GM23338 (cell line): ENCODE data around the gene KLF2. TPM values are rescaled to one million over a fixed set of nuclear protein-coding genes. Genes with fewer than 3 reads are reported as not detected.

ENCODE experiments used
- ATAC-seq: fragments of 200-7000 bp; cut with Tn5 transposase; 3 replicates; pipeline ENCODE4 v1.9.1; 2020
- DNase-seq: peaks from one replicate; pipeline ENCODE4 v3.0.0-alpha.2; 2015; ENCODE audit warnings: low spot score
- H2AFZ ChIP-seq: fragments of 200-600 bp; sonication (generic); 2 replicates; pipeline ENCODE4 v1.8.0; 2016; ENCODE audit warnings: antibody characterized with exemption, mild to moderate bottlenecking, moderate library complexity
- H3F3A ChIP-seq: fragments of 200-600 bp; sonication (generic); replicated peaks from 2 replicates; pipeline ENCODE4 v1.8.0; 2017; ENCODE audit warnings: antibody characterized with exemption, mixed run types, low read depth
- H3K27ac ChIP-seq: fragments of 200-600 bp; sonication (generic); 2 replicates; pipeline ENCODE4 v1.6.1; 2016; ENCODE audit warnings: low read depth
- H3K27me3 ChIP-seq: fragments of 200-600 bp; sonication (generic); 2 replicates; pipeline ENCODE4 v1.8.0; 2016; ENCODE audit warnings: mild to moderate bottlenecking, mixed run types, moderate library complexity; ENCODE audit not compliant: insufficient read depth
- H3K36me3 ChIP-seq: fragments of 200-600 bp; sonication (generic); 2 replicates; pipeline ENCODE4 v1.8.0; 2016; ENCODE audit warnings: mild to moderate bottlenecking; ENCODE audit not compliant: insufficient read depth
- H3K4me1 ChIP-seq: fragments of 200-600 bp; sonication (generic); 2 replicates; pipeline ENCODE4 v1.8.0; 2016; ENCODE audit warnings: mild to moderate bottlenecking, moderate library complexity; ENCODE audit not compliant: insufficient read depth
- H3K4me2 ChIP-seq: fragments of 200-600 bp; sonication (generic); 2 replicates; pipeline ENCODE4 v1.7.1; 2017; ENCODE audit warnings: mixed run types
- H3K4me3 ChIP-seq: fragments of 200-600 bp; sonication (generic); 2 replicates; pipeline ENCODE4 v1.6.1; 2016; ENCODE audit warnings: mixed run types
- H3K79me2 ChIP-seq: fragments of 200-600 bp; sonication (generic); replicated peaks from 2 replicates; pipeline ENCODE4 v1.8.0; 2017; ENCODE audit warnings: mild to moderate bottlenecking; ENCODE audit not compliant: insufficient read depth
- H3K9me2 ChIP-seq: fragments of 200-600 bp; sonication (generic); 2 replicates; pipeline ENCODE4 v1.8.0; 2017; ENCODE audit not compliant: insufficient read depth
- H4K20me1 ChIP-seq: fragments of 200-600 bp; sonication (generic); replicated peaks from 2 replicates; pipeline ENCODE4 v1.8.0; 2017; ENCODE audit warnings: mild to moderate bottlenecking; ENCODE audit not compliant: insufficient read depth
- H3K27ac Mint-ChIP-seq: 2 replicates; pipeline ENCODE4 v1.8.0; 2020; ENCODE audit warnings: inconsistent platforms, mild to moderate bottlenecking, moderate library complexity, mixed read lengths
- H3K27me3 Mint-ChIP-seq: 3 replicates; pipeline ENCODE4 v1.8.0; 2022; ENCODE audit warnings: low read depth, mild to moderate bottlenecking, moderate library complexity, mixed read lengths, inconsistent platforms; ENCODE audit not compliant: insufficient read depth, poor library complexity
- H3K36me3 Mint-ChIP-seq: 3 replicates; pipeline ENCODE4 v1.8.0; 2021; ENCODE audit warnings: low read depth, mild to moderate bottlenecking, inconsistent platforms, moderate library complexity, mixed read lengths
- H3K4me1 Mint-ChIP-seq: 3 replicates; pipeline ENCODE4 v1.8.0; 2020; ENCODE audit warnings: mild to moderate bottlenecking, inconsistent platforms, mixed read lengths
- H3K4me3 Mint-ChIP-seq: 3 replicates; pipeline ENCODE4 v1.8.0; 2021; ENCODE audit warnings: moderate library complexity, mild to moderate bottlenecking, inconsistent platforms, mixed read lengths
- H3K9me3 Mint-ChIP-seq: 3 replicates; pipeline ENCODE4 v1.8.0; 2020; ENCODE audit warnings: moderate library complexity, mild to moderate bottlenecking, inconsistent platforms, mixed read lengths
- CREB1 ChIP-seq: fragments of 250-450 bp; sonication (Bioruptor Pico); IDR thresholded peaks from 2 replicates; pipeline ENCODE4 v1.5.0; 2020; ENCODE audit warnings: low read depth, mild to moderate bottlenecking, moderate library complexity
- EZH2 ChIP-seq: fragments of 200-600 bp; sonication (generic); IDR thresholded peaks from one replicate; pipeline ENCODE4 v1.8.0; 2017; ENCODE audit warnings: antibody characterized with exemption, mild to moderate bottlenecking, low read depth; ENCODE audit not compliant: unreplicated experiment
- EZH2phosphoT487 ChIP-seq: fragments of 200-600 bp; sonication (generic); IDR thresholded peaks from one replicate; pipeline ENCODE4 v1.8.1; 2018; ENCODE audit warnings: antibody characterized with exemption; ENCODE audit not compliant: unreplicated experiment
- JUNB ChIP-seq: IDR thresholded peaks from one replicate; pipeline ENCODE4 v1.6.1; 2016; ENCODE audit warnings: antibody characterized with exemption; ENCODE audit not compliant: unreplicated experiment
- NANOG ChIP-seq: IDR thresholded peaks from 2 replicates; pipeline ENCODE4 v1.6.1; 2016; ENCODE audit warnings: antibody characterized with exemption, borderline replicate concordance
- POLR2AphosphoS5 ChIP-seq: IDR thresholded peaks from 2 replicates; pipeline ENCODE4 v1.6.1; 2016; ENCODE audit warnings: antibody characterized with exemption, low read depth
- STAT1 ChIP-seq: IDR thresholded peaks from one replicate; pipeline ENCODE4 v1.6.1; 2016; ENCODE audit warnings: antibody characterized with exemption; ENCODE audit not compliant: unreplicated experiment
- ZNF114 ChIP-seq: fragments of 250-450 bp; sonication (Bioruptor Pico); IDR thresholded peaks from 2 replicates; pipeline ENCODE4 v1.5.0; 2020; ENCODE audit warnings: mild to moderate bottlenecking, moderate library complexity
- ZNF331 ChIP-seq: fragments of 250-450 bp; sonication (Bioruptor Pico); IDR thresholded peaks from 2 replicates; pipeline ENCODE4 v1.5.0; 2020; ENCODE audit warnings: low read depth, mild to moderate bottlenecking, moderate library complexity
- polyA plus RNA-seq: library from polyadenylated mRNA; unstranded; fragments of >200 nt; fragmentation: Nextera tagmentation; extraction: Ambion mirVana; gene quantifications from 2 replicates; pipeline ENCODE4 v1.2.1, GENCODE V29; 2016
- total RNA-seq: library from RNA; depleted of rRNA; stranded (reverse); fragments of >200 nt; shearing (Covaris generic); gene quantifications from 2 replicates; pipeline ENCODE4 v1.2.3, GENCODE V29; 2014
- TF ChIP-seq, protein P1 (sequence below): IDR thresholded peaks from one replicate; pipeline ENCODE4 v1.6.1; 2018; ENCODE audit warnings: antibody characterized with exemption; ENCODE audit not compliant: unreplicated experiment
- TF ChIP-seq, protein P2 (sequence below): IDR thresholded peaks from 2 replicates; pipeline ENCODE4 v1.6.1; 2016; ENCODE audit warnings: antibody characterized with exemption
- TF ChIP-seq, protein P3 (sequence below): fragments of 250-450 bp; sonication (Bioruptor Pico); IDR thresholded peaks from 2 replicates; pipeline ENCODE4 v1.5.0; 2020; ENCODE audit warnings: mild to moderate bottlenecking, moderate library complexity
- TF ChIP-seq, protein P4 (sequence below), 2 experiments: fragments of 200-600 bp in 1 of 2; sonication (generic) in 1 of 2; conservative IDR thresholded peaks; 2 replicates each; pipeline versions ENCODE4 v1.5.1 to v1.6.1; 2016 to 2017; ENCODE audit warnings: antibody characterized with exemption in 2 of 2, low read depth in 2 of 2, mild to moderate bottlenecking in 2 of 2, moderate library complexity in 1 of 2

The KLF2 gene
- total and polyA plus RNA-seq, 2 experiments from 2014 or later = 0.90 TPM; not detected in 1

DNA sequence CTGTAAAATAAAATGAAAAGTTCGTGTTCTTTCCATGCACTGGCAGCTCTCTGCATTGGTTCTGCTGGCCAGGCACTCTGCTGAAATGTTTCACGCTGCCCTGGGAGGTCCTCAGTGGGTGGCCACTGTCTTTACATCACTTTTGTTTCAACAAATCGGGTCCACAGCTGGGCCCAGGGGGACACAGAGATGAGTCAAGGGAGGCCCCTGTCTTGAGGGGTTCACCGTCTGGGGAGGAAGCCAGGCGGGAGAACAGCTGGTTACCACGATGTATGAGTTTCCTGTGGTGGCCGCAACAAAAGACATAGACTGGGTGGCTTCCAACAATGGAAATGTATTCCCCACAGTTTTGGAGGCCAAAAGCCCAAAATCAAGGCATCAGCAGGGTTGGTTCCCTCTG is 5.1 kb upstream of the KLF2 start:
- H3K9me3 Mint-ChIP-seq = no peaks in the 10 kb centered on the region; the same call in 2 of the 3 replicates
- ATAC-seq (peak; percentile 23; the same call in 2 of the 3 replicates), DNase-seq (no peak)
- no peak overlapping the region for H3K27ac ChIP-seq
- H3K27me3 Mint-ChIP-seq = peaks cover 26% of the 10 kb centered on the region
- no peaks in the 10 kb centered on the region for H3K4me1 Mint-ChIP-seq
- H3F3A ChIP-seq = no peaks in the 10 kb centered on the region
- no peak overlapping the region for H3K4me2 ChIP-seq
- no peaks in the 10 kb centered on the region for H3K9me2 ChIP-seq
- H3K36me3 Mint-ChIP-seq = no peaks in the 10 kb centered on the region
- no peaks in the 10 kb centered on the region for H3K36me3 ChIP-seq
- H4K20me1 ChIP-seq = no peaks in the 10 kb centered on the region
- H2AFZ ChIP-seq = no peak overlapping the region
- peaks cover 24% of the 10 kb centered on the region for H3K27me3 ChIP-seq
- no peak overlapping the region for H3K4me3 Mint-ChIP-seq
- TF ChIP-seq, protein P1, sequence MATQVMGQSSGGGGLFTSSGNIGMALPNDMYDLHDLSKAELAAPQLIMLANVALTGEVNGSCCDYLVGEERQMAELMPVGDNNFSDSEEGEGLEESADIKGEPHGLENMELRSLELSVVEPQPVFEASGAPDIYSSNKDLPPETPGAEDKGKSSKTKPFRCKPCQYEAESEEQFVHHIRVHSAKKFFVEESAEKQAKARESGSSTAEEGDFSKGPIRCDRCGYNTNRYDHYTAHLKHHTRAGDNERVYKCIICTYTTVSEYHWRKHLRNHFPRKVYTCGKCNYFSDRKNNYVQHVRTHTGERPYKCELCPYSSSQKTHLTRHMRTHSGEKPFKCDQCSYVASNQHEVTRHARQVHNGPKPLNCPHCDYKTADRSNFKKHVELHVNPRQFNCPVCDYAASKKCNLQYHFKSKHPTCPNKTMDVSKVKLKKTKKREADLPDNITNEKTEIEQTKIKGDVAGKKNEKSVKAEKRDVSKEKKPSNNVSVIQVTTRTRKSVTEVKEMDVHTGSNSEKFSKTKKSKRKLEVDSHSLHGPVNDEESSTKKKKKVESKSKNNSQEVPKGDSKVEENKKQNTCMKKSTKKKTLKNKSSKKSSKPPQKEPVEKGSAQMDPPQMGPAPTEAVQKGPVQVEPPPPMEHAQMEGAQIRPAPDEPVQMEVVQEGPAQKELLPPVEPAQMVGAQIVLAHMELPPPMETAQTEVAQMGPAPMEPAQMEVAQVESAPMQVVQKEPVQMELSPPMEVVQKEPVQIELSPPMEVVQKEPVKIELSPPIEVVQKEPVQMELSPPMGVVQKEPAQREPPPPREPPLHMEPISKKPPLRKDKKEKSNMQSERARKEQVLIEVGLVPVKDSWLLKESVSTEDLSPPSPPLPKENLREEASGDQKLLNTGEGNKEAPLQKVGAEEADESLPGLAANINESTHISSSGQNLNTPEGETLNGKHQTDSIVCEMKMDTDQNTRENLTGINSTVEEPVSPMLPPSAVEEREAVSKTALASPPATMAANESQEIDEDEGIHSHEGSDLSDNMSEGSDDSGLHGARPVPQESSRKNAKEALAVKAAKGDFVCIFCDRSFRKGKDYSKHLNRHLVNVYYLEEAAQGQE = no peak
- no peak for TF ChIP-seq POLR2AphosphoS5
- TF ChIP-seq CREB1 (CRISPR knock-in tag) = no peak
- no peak for TF ChIP-seq ZNF114 (CRISPR knock-in tag)
- TF ChIP-seq NANOG = no peak
- TF ChIP-seq JUNB = no peak
- no peak for TF ChIP-seq EZH2phosphoT487
- TF ChIP-seq, protein P2, sequence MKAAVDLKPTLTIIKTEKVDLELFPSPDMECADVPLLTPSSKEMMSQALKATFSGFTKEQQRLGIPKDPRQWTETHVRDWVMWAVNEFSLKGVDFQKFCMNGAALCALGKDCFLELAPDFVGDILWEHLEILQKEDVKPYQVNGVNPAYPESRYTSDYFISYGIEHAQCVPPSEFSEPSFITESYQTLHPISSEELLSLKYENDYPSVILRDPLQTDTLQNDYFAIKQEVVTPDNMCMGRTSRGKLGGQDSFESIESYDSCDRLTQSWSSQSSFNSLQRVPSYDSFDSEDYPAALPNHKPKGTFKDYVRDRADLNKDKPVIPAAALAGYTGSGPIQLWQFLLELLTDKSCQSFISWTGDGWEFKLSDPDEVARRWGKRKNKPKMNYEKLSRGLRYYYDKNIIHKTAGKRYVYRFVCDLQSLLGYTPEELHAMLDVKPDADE = no peak
- TF ChIP-seq STAT1 = no peak
- no peak for TF ChIP-seq ZNF331 (CRISPR knock-in tag)
- no peak for TF ChIP-seq EZH2
- TF ChIP-seq, protein P3, sequence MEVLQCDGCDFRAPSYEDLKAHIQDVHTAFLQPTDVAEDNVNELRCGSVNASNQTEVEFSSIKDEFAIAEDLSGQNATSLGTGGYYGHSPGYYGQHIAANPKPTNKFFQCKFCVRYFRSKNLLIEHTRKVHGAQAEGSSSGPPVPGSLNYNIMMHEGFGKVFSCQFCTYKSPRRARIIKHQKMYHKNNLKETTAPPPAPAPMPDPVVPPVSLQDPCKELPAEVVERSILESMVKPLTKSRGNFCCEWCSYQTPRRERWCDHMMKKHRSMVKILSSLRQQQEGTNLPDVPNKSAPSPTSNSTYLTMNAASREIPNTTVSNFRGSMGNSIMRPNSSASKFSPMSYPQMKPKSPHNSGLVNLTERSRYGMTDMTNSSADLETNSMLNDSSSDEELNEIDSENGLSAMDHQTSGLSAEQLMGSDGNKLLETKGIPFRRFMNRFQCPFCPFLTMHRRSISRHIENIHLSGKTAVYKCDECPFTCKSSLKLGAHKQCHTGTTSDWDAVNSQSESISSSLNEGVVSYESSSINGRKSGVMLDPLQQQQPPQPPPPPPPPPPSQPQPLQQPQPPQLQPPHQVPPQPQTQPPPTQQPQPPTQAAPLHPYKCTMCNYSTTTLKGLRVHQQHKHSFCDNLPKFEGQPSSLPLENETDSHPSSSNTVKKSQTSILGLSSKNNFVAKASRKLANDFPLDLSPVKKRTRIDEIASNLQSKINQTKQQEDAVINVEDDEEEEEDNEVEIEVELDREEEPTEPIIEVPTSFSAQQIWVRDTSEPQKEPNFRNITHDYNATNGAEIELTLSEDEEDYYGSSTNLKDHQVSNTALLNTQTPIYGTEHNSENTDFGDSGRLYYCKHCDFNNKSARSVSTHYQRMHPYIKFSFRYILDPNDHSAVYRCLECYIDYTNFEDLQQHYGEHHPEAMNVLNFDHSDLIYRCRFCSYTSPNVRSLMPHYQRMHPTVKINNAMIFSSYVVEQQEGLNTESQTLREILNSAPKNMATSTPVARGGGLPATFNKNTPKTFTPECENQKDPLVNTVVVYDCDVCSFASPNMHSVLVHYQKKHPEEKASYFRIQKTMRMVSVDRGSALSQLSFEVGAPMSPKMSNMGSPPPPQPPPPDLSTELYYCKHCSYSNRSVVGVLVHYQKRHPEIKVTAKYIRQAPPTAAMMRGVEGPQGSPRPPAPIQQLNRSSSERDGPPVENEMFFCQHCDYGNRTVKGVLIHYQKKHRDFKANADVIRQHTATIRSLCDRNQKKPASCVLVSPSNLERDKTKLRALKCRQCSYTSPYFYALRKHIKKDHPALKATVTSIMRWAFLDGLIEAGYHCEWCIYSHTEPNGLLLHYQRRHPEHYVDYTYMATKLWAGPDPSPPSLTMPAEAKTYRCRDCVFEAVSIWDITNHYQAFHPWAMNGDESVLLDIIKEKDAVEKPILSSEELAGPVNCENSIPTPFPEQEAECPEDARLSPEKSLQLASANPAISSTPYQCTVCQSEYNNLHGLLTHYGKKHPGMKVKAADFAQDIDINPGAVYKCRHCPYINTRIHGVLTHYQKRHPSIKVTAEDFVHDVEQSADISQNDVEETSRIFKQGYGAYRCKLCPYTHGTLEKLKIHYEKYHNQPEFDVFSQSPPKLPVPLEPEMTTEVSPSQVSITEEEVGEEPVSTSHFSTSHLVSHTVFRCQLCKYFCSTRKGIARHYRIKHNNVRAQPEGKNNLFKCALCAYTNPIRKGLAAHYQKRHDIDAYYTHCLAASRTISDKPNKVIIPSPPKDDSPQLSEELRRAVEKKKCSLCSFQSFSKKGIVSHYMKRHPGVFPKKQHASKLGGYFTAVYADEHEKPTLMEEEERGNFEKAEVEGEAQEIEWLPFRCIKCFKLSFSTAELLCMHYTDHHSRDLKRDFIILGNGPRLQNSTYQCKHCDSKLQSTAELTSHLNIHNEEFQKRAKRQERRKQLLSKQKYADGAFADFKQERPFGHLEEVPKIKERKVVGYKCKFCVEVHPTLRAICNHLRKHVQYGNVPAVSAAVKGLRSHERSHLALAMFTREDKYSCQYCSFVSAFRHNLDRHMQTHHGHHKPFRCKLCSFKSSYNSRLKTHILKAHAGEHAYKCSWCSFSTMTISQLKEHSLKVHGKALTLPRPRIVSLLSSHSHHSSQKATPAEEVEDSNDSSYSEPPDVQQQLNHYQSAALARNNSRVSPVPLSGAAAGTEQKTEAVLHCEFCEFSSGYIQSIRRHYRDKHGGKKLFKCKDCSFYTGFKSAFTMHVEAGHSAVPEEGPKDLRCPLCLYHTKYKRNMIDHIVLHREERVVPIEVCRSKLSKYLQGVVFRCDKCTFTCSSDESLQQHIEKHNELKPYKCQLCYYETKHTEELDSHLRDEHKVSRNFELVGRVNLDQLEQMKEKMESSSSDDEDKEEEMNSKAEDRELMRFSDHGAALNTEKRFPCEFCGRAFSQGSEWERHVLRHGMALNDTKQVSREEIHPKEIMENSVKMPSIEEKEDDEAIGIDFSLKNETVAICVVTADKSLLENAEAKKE (CRISPR knock-in tag) = no peak
- TF ChIP-seq, protein P4, sequence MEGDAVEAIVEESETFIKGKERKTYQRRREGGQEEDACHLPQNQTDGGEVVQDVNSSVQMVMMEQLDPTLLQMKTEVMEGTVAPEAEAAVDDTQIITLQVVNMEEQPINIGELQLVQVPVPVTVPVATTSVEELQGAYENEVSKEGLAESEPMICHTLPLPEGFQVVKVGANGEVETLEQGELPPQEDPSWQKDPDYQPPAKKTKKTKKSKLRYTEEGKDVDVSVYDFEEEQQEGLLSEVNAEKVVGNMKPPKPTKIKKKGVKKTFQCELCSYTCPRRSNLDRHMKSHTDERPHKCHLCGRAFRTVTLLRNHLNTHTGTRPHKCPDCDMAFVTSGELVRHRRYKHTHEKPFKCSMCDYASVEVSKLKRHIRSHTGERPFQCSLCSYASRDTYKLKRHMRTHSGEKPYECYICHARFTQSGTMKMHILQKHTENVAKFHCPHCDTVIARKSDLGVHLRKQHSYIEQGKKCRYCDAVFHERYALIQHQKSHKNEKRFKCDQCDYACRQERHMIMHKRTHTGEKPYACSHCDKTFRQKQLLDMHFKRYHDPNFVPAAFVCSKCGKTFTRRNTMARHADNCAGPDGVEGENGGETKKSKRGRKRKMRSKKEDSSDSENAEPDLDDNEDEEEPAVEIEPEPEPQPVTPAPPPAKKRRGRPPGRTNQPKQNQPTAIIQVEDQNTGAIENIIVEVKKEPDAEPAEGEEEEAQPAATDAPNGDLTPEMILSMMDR (conservative IDR thresholded peaks at IDR 0.05; ENCODE audit: low read depth in 2 of 2) = no peak
- no peak overlapping the region for H3K4me3 ChIP-seq
- no peaks in the 10 kb centered on the region for H3K4me1 ChIP-seq
- no peaks in the 10 kb centered on the region for H3K79me2 ChIP-seq
- no peak overlapping the region for H3K27ac Mint-ChIP-seq
